Calu3 (cell line): ENCODE results near the gene BIRC7. TPM values are rescaled to one million over a fixed set of nuclear protein-coding genes. Genes with fewer than 3 reads are reported as not detected.
A peak's percentile ranks its signal among the peaks of the same experiment; 100 is the strongest.

Source experiments
- BruUV-seq: library from RNA; stranded (reverse); fragments of 400-500 nt; replicated peaks from 2 replicates; lab custom pipeline; 2021; lab: Mats Ljungman, UMichigan
- CTCF ChIA-PET: fragments of 300-600 bp; sonication (Branson Sonifier 250); formaldehyde crosslinking; loops from one replicate; lab custom pipeline; 2022; ENCODE audit warnings: antibody characterized with exemption; lab: Charles Lee
- DNase-seq: peaks from one replicate; pipeline ENCODE4 v3.0.0; 2022
- H3K27ac Mint-ChIP-seq: one replicate; pipeline ENCODE4 v1.8.0; 2022; ENCODE audit warnings: mixed read lengths; ENCODE audit not compliant: unreplicated experiment
- H3K27me3 Mint-ChIP-seq: one replicate; pipeline ENCODE4 v1.8.0; 2022; ENCODE audit warnings: mixed read lengths; ENCODE audit not compliant: unreplicated experiment
- H3K36me3 Mint-ChIP-seq: one replicate; pipeline ENCODE4 v1.8.0; 2022; ENCODE audit warnings: mild to moderate bottlenecking, moderate library complexity, mixed read lengths; ENCODE audit not compliant: insufficient read depth, unreplicated experiment
- H3K4me1 Mint-ChIP-seq: one replicate; pipeline ENCODE4 v1.8.0; 2022; ENCODE audit warnings: mild to moderate bottlenecking, low read depth, mixed read lengths; ENCODE audit not compliant: unreplicated experiment
- H3K4me3 Mint-ChIP-seq: one replicate; pipeline ENCODE4 v1.8.0; 2022; ENCODE audit warnings: mild to moderate bottlenecking, low read depth, moderate library complexity, mixed read lengths; ENCODE audit not compliant: unreplicated experiment
- H3K9me3 Mint-ChIP-seq: one replicate; pipeline ENCODE4 v1.8.0; 2022; ENCODE audit warnings: low read depth, mixed read lengths; ENCODE audit not compliant: unreplicated experiment
- intact Hi-C: fragments of 100-400 bp; cut with micrococcal nuclease; formaldehyde crosslinking; loops from one replicate; pipeline ENCODE4 v1.10.0; 2022; ENCODE audit not compliant: unreplicated experiment
- microRNA-seq: library from miRNA; unstranded; fragments of <30 nt; microRNA quantifications from one replicate; pipeline ENCODE4 v1.2.0, GENCODE V29; 2022
- total RNA-seq: library from RNA; stranded (reverse); gene quantifications from 2 replicates; pipeline ENCODE4 v1.2.3, GENCODE V29; 2022
- TF ChIP-seq, protein P1 (sequence below): fragments of 200-600 bp; IDR thresholded peaks from one replicate; pipeline ENCODE4 v1.8.0; 2022; ENCODE audit warnings: antibody characterized with exemption; ENCODE audit not compliant: unreplicated experiment

Gene BIRC7
- total RNA-seq, 1 experiment from 2014 or later, result 0.26 TPM

DNA sequence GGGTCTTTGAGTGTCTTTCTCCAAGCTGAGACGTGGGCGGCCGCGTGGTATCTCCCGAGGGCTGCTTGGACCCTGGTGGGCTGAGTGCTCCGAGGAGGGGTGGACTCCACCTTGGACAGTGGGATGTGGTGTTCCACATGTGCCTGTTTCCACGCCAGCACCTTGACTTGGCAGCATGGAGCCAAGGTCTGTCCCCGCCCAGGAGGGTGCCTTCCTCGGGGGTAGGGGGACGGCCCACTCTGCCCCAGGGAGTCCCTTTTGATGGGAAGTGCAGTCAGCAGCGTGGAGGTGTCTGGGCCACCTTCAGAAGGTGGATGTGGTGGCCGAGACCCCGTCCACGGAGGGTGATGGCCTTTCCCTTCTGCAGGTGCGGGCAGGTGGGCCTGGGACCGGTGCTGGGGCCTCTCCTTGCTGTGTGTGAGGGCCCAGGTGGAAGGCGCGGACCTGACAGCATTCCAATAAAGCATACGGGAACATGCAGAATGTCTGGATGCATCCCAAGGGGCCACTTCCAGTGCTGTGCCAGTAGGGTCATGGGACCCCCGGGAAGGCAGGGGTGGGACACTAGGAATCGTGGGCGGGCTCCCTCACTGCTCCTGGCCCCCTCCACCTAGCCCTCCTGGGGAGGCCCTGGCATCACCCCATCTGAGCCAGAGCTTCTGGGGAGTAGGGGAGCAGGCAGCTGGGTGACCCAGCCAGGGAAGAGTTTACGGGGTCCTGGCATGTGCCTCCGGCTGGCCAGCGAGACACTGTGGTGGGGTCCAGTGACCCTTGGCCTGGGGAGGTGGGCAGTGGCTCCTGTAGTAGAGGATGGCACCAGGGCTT lies 53.8 kb downstream of the BIRC7 start:
- Mint-ChIP-seq H3K27ac (peak overlapping the region; percentile 40), H3K36me3 (peaks cover 57% of the 10 kb centered on the region), H3K9me3 (no peaks in the 10 kb centered on the region), H3K27me3 (peaks cover 29% of the 10 kb centered on the region), H3K4me1 (no peaks in the 10 kb centered on the region), H3K4me3 (no peak overlapping the region)
- intact Hi-C loops, result no loop called here
- CTCF ChIA-PET, result no interaction called here
- TF ChIP-seq, protein P1, sequence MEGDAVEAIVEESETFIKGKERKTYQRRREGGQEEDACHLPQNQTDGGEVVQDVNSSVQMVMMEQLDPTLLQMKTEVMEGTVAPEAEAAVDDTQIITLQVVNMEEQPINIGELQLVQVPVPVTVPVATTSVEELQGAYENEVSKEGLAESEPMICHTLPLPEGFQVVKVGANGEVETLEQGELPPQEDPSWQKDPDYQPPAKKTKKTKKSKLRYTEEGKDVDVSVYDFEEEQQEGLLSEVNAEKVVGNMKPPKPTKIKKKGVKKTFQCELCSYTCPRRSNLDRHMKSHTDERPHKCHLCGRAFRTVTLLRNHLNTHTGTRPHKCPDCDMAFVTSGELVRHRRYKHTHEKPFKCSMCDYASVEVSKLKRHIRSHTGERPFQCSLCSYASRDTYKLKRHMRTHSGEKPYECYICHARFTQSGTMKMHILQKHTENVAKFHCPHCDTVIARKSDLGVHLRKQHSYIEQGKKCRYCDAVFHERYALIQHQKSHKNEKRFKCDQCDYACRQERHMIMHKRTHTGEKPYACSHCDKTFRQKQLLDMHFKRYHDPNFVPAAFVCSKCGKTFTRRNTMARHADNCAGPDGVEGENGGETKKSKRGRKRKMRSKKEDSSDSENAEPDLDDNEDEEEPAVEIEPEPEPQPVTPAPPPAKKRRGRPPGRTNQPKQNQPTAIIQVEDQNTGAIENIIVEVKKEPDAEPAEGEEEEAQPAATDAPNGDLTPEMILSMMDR, result no peak
- no peak for DNase-seq
- BruUV-seq, result TSS peak; percentile 24

Small RNA genes lying within 50 kb of the gene (microRNA-seq; reads per million reads assigned to microRNA genes)
- not detected for gene MIR3196
- gene MIR4326, result 1.8 reads per million

Other genes with a start within 250 kb of the BIRC7 start
- not detected in 2 replicates for gene BHLHE23, start 228.9 kb upstream of the BIRC7 start, total RNA-seq
- 93.4 and 94.4 TPM in 2 replicates for gene YTHDF1, start 19.8 kb upstream of the BIRC7 start, total RNA-seq
- gene NKAIN4, start 18.6 kb downstream of the BIRC7 start, total RNA-seq, result not detected in 2 replicates
- 127 and 146 TPM in 2 replicates for gene ARFGAP1, start 36.9 kb downstream of the BIRC7 start, total RNA-seq
- gene COL20A1, start 57.3 kb downstream of the BIRC7 start, total RNA-seq, result 0.44 TPM in 1 of 2 replicates, not detected in the other
- not detected in 2 replicates for gene CHRNA4, start 125.4 kb downstream of the BIRC7 start, total RNA-seq
- gene KCNQ2, start 236.8 kb downstream of the BIRC7 start, total RNA-seq, result 0.07 and 0.38 TPM in 2 replicates